ENCODE results near the gene PEX5L. TPM values are rescaled to one million over a fixed set of nuclear protein-coding genes. Genes with fewer than 3 reads are reported as not detected.

PEX5L gene
- total RNA-seq, 4 donors from 2014 or later: 29.1 to 36.5 (median 32.3) TPM

DNA sequence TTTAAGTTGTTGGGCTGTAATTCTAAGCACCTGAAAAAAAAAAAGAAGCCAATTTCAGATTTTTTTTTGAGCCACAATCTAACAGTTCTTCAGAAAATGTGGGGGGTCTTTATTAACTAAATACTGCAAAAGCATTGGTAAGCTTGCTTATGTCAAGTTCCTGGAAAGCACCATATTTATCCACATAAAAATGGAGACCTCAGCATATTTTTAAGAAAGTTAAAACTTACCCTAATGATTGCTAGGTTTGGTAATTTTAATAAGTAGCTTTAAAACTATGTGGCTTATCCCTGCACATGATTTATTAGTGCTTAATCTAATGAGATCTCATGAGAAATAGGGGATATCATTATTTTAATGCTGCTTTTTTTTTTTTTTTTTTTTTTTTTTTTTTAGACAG lies 227.1 kb downstream of the PEX5L start:
- Histone ChIP-seq H3K9me3 (no peaks in the 10 kb centered on the region), H3K4me3 (no peak overlapping the region), H3K27me3 (no peaks in the 10 kb centered on the region), H3K27ac (no peak overlapping the region), H3K36me3 (no peaks in the 10 kb centered on the region), H3K4me1 (peaks cover 0 to 14% (median 0%) of the 10 kb centered on the region in 4 donors)
- DNase-seq (ENCODE audit: low spot score in 2 of 2): no peak
- TF ChIP-seq EP300 (IDR thresholded peaks at IDR 0.05) (no peak), POLR2A (IDR thresholded peaks at IDR 0.05) (no peak), CTCF (IDR thresholded peaks at IDR 0.05) (no peak)

DNA sequence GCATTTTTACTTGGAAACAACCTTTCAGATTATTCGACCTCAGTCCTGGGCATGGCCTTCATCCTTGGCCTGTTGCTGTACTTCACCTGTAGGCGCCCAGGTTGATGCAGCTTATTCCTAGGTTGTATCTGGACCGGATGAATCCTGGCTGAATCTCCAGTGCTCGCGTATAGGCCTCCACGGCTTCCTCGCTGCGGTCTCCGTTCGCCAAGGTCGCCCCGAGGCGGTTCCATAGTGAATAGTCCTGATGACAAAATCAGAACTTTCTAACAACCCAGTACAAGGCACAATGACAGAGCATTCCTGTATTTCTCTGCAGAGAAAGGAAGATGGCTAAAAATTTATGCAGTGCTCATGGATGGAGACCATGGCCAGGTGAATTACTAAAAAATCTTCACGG lies 229.1 kb downstream of the PEX5L start:
- TF ChIP-seq CTCF (IDR thresholded peaks at IDR 0.05) (no peak), POLR2A (IDR thresholded peaks at IDR 0.05) (no peak), EP300 (IDR thresholded peaks at IDR 0.05) (no peak)
- no peak overlapping the region for H3K4me3 ChIP-seq
- H3K27me3 ChIP-seq: no peaks in the 10 kb centered on the region
- H3K27ac ChIP-seq: no peak overlapping the region
- H3K4me1 ChIP-seq: peaks cover 0 to 14% (median 0%) of the 10 kb centered on the region in 4 donors
- no peaks in the 10 kb centered on the region for H3K9me3 ChIP-seq
- H3K36me3 ChIP-seq: no peaks in the 10 kb centered on the region
- 93 to 96% methylated on average over 14 of the region's 14 CpGs for WGBS, 2 donors
- no peak for DNase-seq (ENCODE audit: low spot score in 2 of 2)

DNA sequence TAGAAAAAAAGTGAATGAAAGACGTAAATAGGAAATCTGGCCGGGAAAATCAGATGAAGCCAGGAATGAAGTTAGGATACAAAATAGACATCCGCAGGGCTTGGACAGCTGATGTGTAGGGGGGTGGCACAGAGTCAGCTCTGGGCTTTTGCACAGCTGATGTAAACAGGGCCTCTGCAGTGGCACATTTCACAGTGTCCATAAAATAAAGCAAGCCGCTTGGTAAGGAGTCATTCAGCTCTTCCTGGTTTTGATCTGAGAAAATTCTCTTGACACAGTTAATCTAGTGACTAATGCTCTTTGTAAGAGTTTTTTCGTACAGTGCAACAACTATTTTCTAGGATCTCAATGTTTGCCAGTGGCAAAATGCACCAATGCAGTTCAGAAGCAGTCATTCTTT lies 230.6 kb downstream of the PEX5L start:
- H3K27me3 ChIP-seq: no peaks in the 10 kb centered on the region
- H3K36me3 ChIP-seq: no peaks in the 10 kb centered on the region
- H3K27ac ChIP-seq: peak overlapping the region in 1 of 4 donors; percentile 52
- 54 to 57% methylated on average over 5 of the region's 5 CpGs for WGBS, 2 donors
- TF ChIP-seq EP300 (IDR thresholded peaks at IDR 0.05): no peak
- TF ChIP-seq CTCF (IDR thresholded peaks at IDR 0.05): no peak
- TF ChIP-seq POLR2A (IDR thresholded peaks at IDR 0.05): no peak
- H3K4me1 ChIP-seq: peaks cover 0 to 5% (median under 1%) of the 10 kb centered on the region in 4 donors
- no peak overlapping the region for H3K4me3 ChIP-seq
- no peak for DNase-seq (ENCODE audit: low spot score in 2 of 2)
- H3K9me3 ChIP-seq: no peaks in the 10 kb centered on the region

DNA sequence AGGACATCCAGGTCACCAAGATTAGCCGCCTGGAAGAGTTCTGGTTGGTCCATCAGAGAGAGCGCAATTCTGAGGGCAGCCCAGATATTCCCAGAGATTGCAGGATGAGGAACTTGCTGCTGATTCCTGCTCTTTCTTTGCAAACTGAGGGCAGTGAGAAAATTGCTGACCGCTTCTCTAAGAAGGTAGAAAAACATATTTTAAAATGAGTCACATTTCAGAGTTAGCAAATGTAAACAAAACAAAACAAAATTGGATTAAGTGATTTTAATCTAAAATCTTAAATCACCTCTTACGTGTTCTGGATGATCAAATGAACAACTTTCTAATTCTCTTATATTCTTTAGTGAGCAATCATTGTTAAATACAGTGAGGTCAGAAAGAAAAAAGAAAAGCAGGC lies 234.9 kb downstream of the PEX5L start:
- Histone ChIP-seq H3K36me3 (no peaks in the 10 kb centered on the region), H3K27ac (peak overlapping the region in 1 of 4 donors; percentile 45), H3K9me3 (no peaks in the 10 kb centered on the region), H3K4me3 (no peak overlapping the region), H3K27me3 (no peaks in the 10 kb centered on the region), H3K4me1 (peaks cover 0 to 9% (median 0%) of the 10 kb centered on the region in 4 donors)
- TF ChIP-seq EP300 (IDR thresholded peaks at IDR 0.05) (no peak), POLR2A (IDR thresholded peaks at IDR 0.05) (no peak), CTCF (IDR thresholded peaks at IDR 0.05) (no peak)
- DNase-seq (ENCODE audit: low spot score in 2 of 2): no peak
- WGBS, 2 donors: 82 to 91% methylated on average over 4 of the region's 4 CpGs

DNA sequence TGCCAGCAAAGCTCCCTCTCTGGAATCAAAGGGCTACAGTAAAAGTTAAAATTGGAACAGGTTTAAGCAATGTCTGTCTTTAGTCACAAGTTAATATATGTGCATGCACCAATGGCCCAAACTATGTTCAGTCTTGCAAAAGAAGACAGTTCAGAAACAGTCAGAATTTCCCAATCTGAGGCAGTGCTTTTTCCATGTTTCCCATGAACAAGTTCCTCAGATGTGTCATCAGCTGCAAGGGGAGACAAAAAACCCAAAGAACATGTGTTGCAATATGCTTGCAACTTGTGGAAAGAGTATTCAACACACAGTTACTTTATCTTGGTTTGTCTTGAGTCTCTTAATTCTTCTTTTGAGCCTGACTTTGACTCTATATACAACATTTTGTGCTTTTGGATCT lies 235.5 kb downstream of the PEX5L start:
- Histone ChIP-seq H3K36me3 (no peaks in the 10 kb centered on the region), H3K4me3 (no peak overlapping the region), H3K9me3 (no peaks in the 10 kb centered on the region), H3K4me1 (peaks cover 0 to 9% (median 0%) of the 10 kb centered on the region in 4 donors), H3K27me3 (no peaks in the 10 kb centered on the region), H3K27ac (peak overlapping the region in 1 of 4 donors; percentile 45)
- TF ChIP-seq EP300 (IDR thresholded peaks at IDR 0.05): peak in 1 of 2 donors; percentile 46
- no peak for TF ChIP-seq CTCF (IDR thresholded peaks at IDR 0.05)
- TF ChIP-seq POLR2A (IDR thresholded peaks at IDR 0.05): no peak
- DNase-seq (ENCODE audit: low spot score in 2 of 2): no peak

All from tibial nerve (tissue), 4 donors.